ENCODE results near the gene GRID1.
"Not testable (repeated sequence)": the region's sequence is repeated elsewhere in the genome, so short reads cannot be mapped to it uniquely, and the experiment has no call there.

GRID1 gene

GRCh38 chr10:85719408-85719807 is 647.2 kb downstream of the GRID1 start:
- DNase-seq (ENCODE audit: low spot score) = no peak

GRCh38 chr10:85713885-85714284 is 652.7 kb downstream of the GRID1 start:
- DNase-seq (ENCODE audit: low spot score) = no peak

GRCh38 chr10:85702768-85703167 is 663.8 kb downstream of the GRID1 start:
- DNase-seq (ENCODE audit: low spot score) = no peak

- not testable (repeated sequence) for DNase-seq (ENCODE audit: low spot score)
These were observed 667.5 kb downstream of the GRID1 start for GRCh38 chr10:85699066-85699465.

GRCh38 chr10:85696893-85697292 is 669.7 kb downstream of the GRID1 start:
- no peak for DNase-seq (ENCODE audit: low spot score)

GRCh38 chr10:85682621-85683020 is 684.0 kb downstream of the GRID1 start:
- no peak for DNase-seq (ENCODE audit: low spot score)

- DNase-seq (ENCODE audit: low spot score) = no peak
These were observed 686.9 kb downstream of the GRID1 start for GRCh38 chr10:85679710-85680109.

- DNase-seq (ENCODE audit: low spot score) = no peak
These were observed 687.5 kb downstream of the GRID1 start for GRCh38 chr10:85679061-85679460.

- DNase-seq (ENCODE audit: low spot score) = no peak
These were observed 691.7 kb downstream of the GRID1 start for GRCh38 chr10:85674851-85675250.

- no peak for DNase-seq (ENCODE audit: low spot score)
These were observed 693.3 kb downstream of the GRID1 start for GRCh38 chr10:85673270-85673669.

GRCh38 chr10:85671530-85671929 is 695.1 kb downstream of the GRID1 start:
- DNase-seq (ENCODE audit: low spot score) = no peak

GRCh38 chr10:85668522-85668921 is 698.1 kb downstream of the GRID1 start:
- DNase-seq (ENCODE audit: low spot score) = no peak

- DNase-seq (ENCODE audit: low spot score) = no peak
These were observed 698.9 kb downstream of the GRID1 start for GRCh38 chr10:85667638-85668233.

- DNase-seq (ENCODE audit: low spot score) = no peak
These were observed 699.6 kb downstream of the GRID1 start for GRCh38 chr10:85666987-85667386.

GRCh38 chr10:85666102-85666501 is 700.5 kb downstream of the GRID1 start:
- DNase-seq (ENCODE audit: low spot score) = no peak

- no peak for DNase-seq (ENCODE audit: low spot score)
These were observed 700.9 kb downstream of the GRID1 start for GRCh38 chr10:85665681-85666080.

- DNase-seq (ENCODE audit: low spot score) = no peak
These were observed 701.5 kb downstream of the GRID1 start for GRCh38 chr10:85665078-85665477.

GRCh38 chr10:85661123-85661522 is 705.5 kb downstream of the GRID1 start:
- no peak for DNase-seq (ENCODE audit: low spot score)

GRCh38 chr10:85659331-85659730 is 707.3 kb downstream of the GRID1 start:
- no peak for DNase-seq (ENCODE audit: low spot score)

GRCh38 chr10:85658518-85658917 is 708.1 kb downstream of the GRID1 start:
- DNase-seq (ENCODE audit: low spot score) = no peak

GRCh38 chr10:85657476-85658113 is 709.0 kb downstream of the GRID1 start:
- DNase-seq (ENCODE audit: low spot score) = no peak

- DNase-seq (ENCODE audit: low spot score) = no peak
These were observed 711.2 kb downstream of the GRID1 start for GRCh38 chr10:85655411-85655810.

- no peak for DNase-seq (ENCODE audit: low spot score)
These were observed 715.1 kb downstream of the GRID1 start for GRCh38 chr10:85651497-85651882.

Data from germinal center (tissue), 1 donor.